IMR-90 (cell line): ENCODE results near the gene PPM1J. TPM values are rescaled to one million over a fixed set of nuclear protein-coding genes. Genes with fewer than 3 reads are reported as not detected.

Source experiments
- ATAC-seq: fragments of 200-7000 bp; cut with Tn5 transposase; 2 replicates; pipeline ENCODE4 v1.9.1; 2020; ENCODE audit warnings: low read depth, mild to moderate bottlenecking, moderate library complexity
- BruUV-seq: library from RNA; stranded (reverse); fragments of 400-500 nt; replicated peaks from 2 replicates; lab custom pipeline; 2021; lab: Mats Ljungman, UMichigan
- CTCF ChIA-PET: fragments of 300-600 bp; formaldehyde crosslinking; extraction: SDS; loops from one replicate; lab custom pipeline; 2021; ENCODE audit warnings: antibody characterized with exemption; lab: Yijun Ruan, JAX
- POLR2A ChIA-PET: fragments of 300-600 bp; sonication (Branson Sonifier 250); formaldehyde crosslinking; loops from one replicate; lab custom pipeline; 2022; ENCODE audit warnings: antibody characterized with exemption; ENCODE audit not compliant: unreplicated experiment; lab: Charles Lee
- DNase-seq: peaks from one replicate; pipeline ENCODE4 v3.0.0; 2013
- H2AFZ ChIP-seq: replicated peaks from 2 replicates; pipeline ENCODE3; 2013; ENCODE audit warnings: low read length, mild to moderate bottlenecking; ENCODE audit not compliant: poor library complexity
- H2AK5ac ChIP-seq: 2 replicates; pipeline ENCODE4 v1.6.1; 2013; ENCODE audit warnings: low read depth, low read length, inconsistent platforms
- H2AK9ac ChIP-seq: replicated peaks from 2 replicates; pipeline ENCODE3; 2013; ENCODE audit warnings: mild to moderate bottlenecking, low read depth, low read length, moderate library complexity; ENCODE audit not compliant: poor library complexity
- H2BK120ac ChIP-seq: 2 replicates; pipeline ENCODE4 v1.6.1; 2013; ENCODE audit warnings: low read depth, low read length, inconsistent platforms
- H2BK15ac ChIP-seq: 3 replicates; pipeline ENCODE4 v1.6.1; 2013; ENCODE audit warnings: low read depth, low read length, inconsistent platforms
- H2BK20ac ChIP-seq: 2 replicates; pipeline ENCODE4 v1.6.1; 2013; ENCODE audit warnings: low read depth, mild to moderate bottlenecking, inconsistent platforms, low read length, moderate library complexity
- H2BK5ac ChIP-seq: 2 replicates; pipeline ENCODE4 v1.6.1; 2013; ENCODE audit warnings: mild to moderate bottlenecking, low read depth, low read length, inconsistent platforms; ENCODE audit not compliant: poor library complexity, severe bottlenecking
- H3K14ac ChIP-seq: replicated peaks from 2 replicates; pipeline ENCODE4 v1.6.1; 2013; ENCODE audit warnings: low read depth, low read length, inconsistent platforms
- H3K18ac ChIP-seq: 2 replicates; pipeline ENCODE4 v1.6.1; 2013; ENCODE audit warnings: low read depth, low read length, control low read depth
- H3K23ac ChIP-seq: 2 replicates; pipeline ENCODE4 v1.6.1; 2013; ENCODE audit warnings: low read depth, low read length, inconsistent platforms
- H3K27ac ChIP-seq: 2 replicates; pipeline ENCODE4 v1.5.1; 2013; ENCODE audit warnings: mild to moderate bottlenecking, control low read depth, low read length; ENCODE audit not compliant: insufficient read depth
- H3K27me3 ChIP-seq: 2 replicates; pipeline ENCODE4 v1.6.1; 2013; ENCODE audit warnings: low read length; ENCODE audit not compliant: control insufficient read depth, insufficient read depth
- H3K36me3 ChIP-seq: 2 replicates; pipeline ENCODE4 v1.6.1; 2013; ENCODE audit warnings: low read length, mixed read lengths; ENCODE audit not compliant: control insufficient read depth, insufficient read depth
- H3K4ac ChIP-seq: 2 replicates; pipeline ENCODE4 v1.6.1; 2013; ENCODE audit warnings: low read depth, low read length, inconsistent platforms
- H3K4me1 ChIP-seq: 2 replicates; pipeline ENCODE4 v1.6.1; 2013; ENCODE audit warnings: low read length, mixed read lengths; ENCODE audit not compliant: control insufficient read depth, insufficient read depth
- H3K4me2 ChIP-seq: 2 replicates; pipeline ENCODE4 v1.6.1; 2013; ENCODE audit warnings: low read depth, mild to moderate bottlenecking, control low read depth, low read length, moderate library complexity
- H3K4me3 ChIP-seq: 2 replicates; pipeline ENCODE4 v1.5.1; 2013; ENCODE audit warnings: low read depth, mild to moderate bottlenecking, control low read depth, low read length, moderate library complexity; ENCODE audit not compliant: insufficient read depth
- H3K56ac ChIP-seq: 2 replicates; pipeline ENCODE4 v1.6.1; 2013; ENCODE audit warnings: low read length, inconsistent platforms; ENCODE audit not compliant: insufficient read depth; ENCODE audit errors: extremely low read depth
- H3K79me1 ChIP-seq, 2 experiments: 2 replicates each; pipeline ENCODE4 v1.6.1; 2013; ENCODE audit warnings: low read length in 2 of 2, inconsistent platforms in 1 of 2, low read depth in 1 of 2
- H3K9ac ChIP-seq: 2 replicates; pipeline ENCODE4 v1.6.1; 2013; ENCODE audit warnings: low read depth, low read length, control low read depth
- H3K9me1 ChIP-seq: 2 replicates; pipeline ENCODE4 v1.6.1; 2013; ENCODE audit warnings: low read length, inconsistent platforms; ENCODE audit not compliant: insufficient read depth
- H3K9me3 ChIP-seq: 2 replicates; pipeline ENCODE4 v1.6.1; 2013; ENCODE audit warnings: low read length; ENCODE audit not compliant: control insufficient read depth, insufficient read depth
- H4K20me1 ChIP-seq: 2 replicates; pipeline ENCODE4 v1.6.1; 2013; ENCODE audit warnings: low read length, inconsistent platforms; ENCODE audit not compliant: insufficient read depth
- H4K5ac ChIP-seq: 2 replicates; pipeline ENCODE4 v1.6.1; 2013; ENCODE audit warnings: mild to moderate bottlenecking, low read depth, low read length, control low read depth
- H4K8ac ChIP-seq, 2 experiments: 2 replicates each; pipeline ENCODE4 v1.6.1; 2013; ENCODE audit warnings: low read depth in 2 of 2, low read length in 2 of 2, control low read depth in 1 of 2, inconsistent platforms in 1 of 2
- H4K91ac ChIP-seq: 2 replicates; pipeline ENCODE4 v1.6.1; 2013; ENCODE audit warnings: low read depth, low read length, inconsistent platforms; ENCODE audit not compliant: insufficient read depth
- BHLHE40 ChIP-seq: fragments of 150-350 bp; IDR thresholded peaks from 2 replicates; pipeline ENCODE4 v1.6.1; 2016; ENCODE audit warnings: mild to moderate bottlenecking, low read depth, low read length
- CEBPB ChIP-seq: IDR thresholded peaks from 2 replicates; pipeline ENCODE4 v1.6.1; 2012; ENCODE audit warnings: low read depth, low read length, improper control_type of control experiment
- CHD1 ChIP-seq: IDR thresholded peaks from 2 replicates; pipeline ENCODE4 v1.6.1; 2012; ENCODE audit warnings: low read depth, low read length, improper control_type of control experiment
- FOS ChIP-seq: fragments of 150-350 bp; IDR thresholded peaks from 2 replicates; pipeline ENCODE4 v1.6.1; 2016; ENCODE audit warnings: low read depth, low read length
- MAZ ChIP-seq: IDR thresholded peaks from 2 replicates; pipeline ENCODE4 v1.6.1; 2012; ENCODE audit warnings: low read depth, mild to moderate bottlenecking, low read length, improper control_type of control experiment, moderate library complexity, borderline replicate concordance
- MXI1 ChIP-seq: IDR thresholded peaks from 2 replicates; pipeline ENCODE4 v1.6.1; 2012; ENCODE audit warnings: low read depth, mild to moderate bottlenecking, low read length, moderate library complexity, borderline replicate concordance
- NFE2L2 ChIP-seq: fragments of 150-350 bp; IDR thresholded peaks from 2 replicates; pipeline ENCODE4 v1.6.1; 2016; ENCODE audit warnings: low read depth, mild to moderate bottlenecking, low read length
- RAD21 ChIP-seq: IDR thresholded peaks from 2 replicates; pipeline ENCODE4 v1.6.1; 2012; ENCODE audit warnings: low read length, improper control_type of control experiment
- RCOR1 ChIP-seq: IDR thresholded peaks from 2 replicates; pipeline ENCODE4 v1.6.1; 2012; ENCODE audit warnings: mild to moderate bottlenecking, low read length, improper control_type of control experiment; ENCODE audit not compliant: insufficient replicate concordance
- RFX5 ChIP-seq: IDR thresholded peaks from 2 replicates; pipeline ENCODE4 v1.8.0; 2012; ENCODE audit warnings: low read depth, mild to moderate bottlenecking, low read length, moderate library complexity
- SMC3 ChIP-seq: fragments of 150-350 bp; IDR thresholded peaks from 2 replicates; pipeline ENCODE4 v1.6.1; 2016; ENCODE audit warnings: low read depth, mild to moderate bottlenecking, antibody characterized with exemption, low read length, moderate library complexity
- WGBS, 2 experiments: methylation state at CpG; one replicate each; pipeline versions ENCODE4 v1.1.5 to v1.1.7; 2013; ENCODE audit warnings: missing lambda C conversion rate in 2 of 2; ENCODE audit not compliant: insufficient read length in 1 of 2; ENCODE audit errors: extremely low coverage in 2 of 2; 5-methylcytosine and 5-hydroxymethylcytosine counted together
- dilution Hi-C: fragments of 300-500 bp; cut with HindIII; formaldehyde crosslinking; loops from one replicate; pipeline ENCODE4 v1.14.3; 2018; ENCODE audit warnings: low sequenced_read_pairs; ENCODE audit not compliant: unreplicated experiment
- in situ Hi-C: fragments of 300-500 bp; cut with MboI; formaldehyde crosslinking; loops from 3 replicates; pipeline ENCODE4 v1.14.3; 2019; ENCODE audit warnings: low sequenced_read_pairs, inconsistent platforms, mixed read lengths
- intact Hi-C: fragments of 100-400 bp; cut with micrococcal nuclease; formaldehyde crosslinking; loops from 2 replicates; pipeline ENCODE4 v1.10.0; 2022
- polyA plus RNA-seq, 3 experiments: library from polyadenylated mRNA; depleted of rRNA; stranded (reverse); fragments of >200 nt; gene quantifications; 2 replicates each; pipeline ENCODE4 v1.2.3, GENCODE V29; 2012; ENCODE audit warnings: low replicate concordance in 1 of 3
- total RNA-seq: library from RNA; depleted of rRNA; stranded (reverse); fragments of >200 nt; gene quantifications from 2 replicates; pipeline ENCODE4 v1.2.3, GENCODE V29; 2012
- TF ChIP-seq, protein P1 (sequence below): fragments of 150-350 bp; IDR thresholded peaks from 2 replicates; pipeline ENCODE4 v1.6.1; 2017; ENCODE audit warnings: mild to moderate bottlenecking, antibody characterized with exemption, low read length, low read depth
- TF ChIP-seq, protein P2 (sequence below): conservative IDR thresholded peaks from 2 replicates; pipeline ENCODE4 v1.5.1; 2012; ENCODE audit warnings: mild to moderate bottlenecking, low read depth, low read length, improper control_type of control experiment
- TF ChIP-seq, protein P3 (sequence below): fragments of 150-350 bp; IDR thresholded peaks from 2 replicates; pipeline ENCODE4 v1.6.1; 2016; ENCODE audit warnings: low read depth, mild to moderate bottlenecking, low read length, moderate library complexity, borderline replicate concordance

The PPM1J gene
- total and polyA plus RNA-seq, 2 of the 4 experiments (the other 2 are of a cell fraction): 1.8 to 2.4 TPM

DNA sequence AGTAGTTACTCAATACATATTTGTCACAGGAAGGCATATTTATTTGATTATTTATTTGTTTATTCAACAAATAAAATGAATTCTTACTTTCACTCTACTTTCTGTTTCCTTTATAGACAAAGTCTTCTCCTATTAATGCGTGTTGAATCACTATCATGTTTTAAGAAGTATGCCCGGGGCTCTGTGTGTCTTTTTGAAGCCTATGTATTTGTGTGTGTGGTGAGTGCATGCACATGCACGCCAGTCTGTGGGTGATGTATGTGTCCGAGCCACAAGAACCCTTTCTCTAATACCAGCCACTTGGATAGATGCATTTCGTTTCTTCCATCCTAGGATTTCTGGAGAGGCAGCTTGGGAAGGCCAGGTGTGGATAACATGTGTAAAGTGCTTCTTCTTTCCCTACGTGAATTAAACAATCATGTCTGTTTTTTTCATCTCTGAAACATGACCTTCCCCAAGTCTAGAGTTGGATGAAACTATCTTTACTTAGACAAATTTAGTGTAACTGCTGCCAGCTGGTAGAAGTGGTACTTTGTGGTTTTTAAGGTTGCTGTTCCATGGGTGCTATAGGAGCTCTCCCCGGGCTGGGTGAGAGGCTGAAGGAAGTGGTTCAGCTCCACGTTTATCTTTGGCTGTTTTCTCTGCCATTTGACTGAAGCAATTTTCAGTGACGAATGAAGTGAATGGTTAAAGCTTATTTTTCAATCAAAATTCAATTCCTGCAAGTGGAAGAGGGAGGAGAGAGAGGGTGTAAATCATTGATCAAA is 46.8 kb upstream of the PPM1J start:
- no peak overlapping the region for H2BK15ac ChIP-seq
- intact Hi-C loops: no loop called here
- TF ChIP-seq RFX5 (no peak), RCOR1 (no peak), SMC3 (no peak), CHD1 (no peak), NFE2L2 (no peak), MXI1 (no peak), BHLHE40 (no peak), MAZ (no peak), RAD21 (no peak), CEBPB (no peak), FOS (no peak)
- TF ChIP-seq, protein P1, sequence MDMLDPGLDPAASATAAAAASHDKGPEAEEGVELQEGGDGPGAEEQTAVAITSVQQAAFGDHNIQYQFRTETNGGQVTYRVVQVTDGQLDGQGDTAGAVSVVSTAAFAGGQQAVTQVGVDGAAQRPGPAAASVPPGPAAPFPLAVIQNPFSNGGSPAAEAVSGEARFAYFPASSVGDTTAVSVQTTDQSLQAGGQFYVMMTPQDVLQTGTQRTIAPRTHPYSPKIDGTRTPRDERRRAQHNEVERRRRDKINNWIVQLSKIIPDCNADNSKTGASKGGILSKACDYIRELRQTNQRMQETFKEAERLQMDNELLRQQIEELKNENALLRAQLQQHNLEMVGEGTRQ: no peak
- TF ChIP-seq, protein P2, sequence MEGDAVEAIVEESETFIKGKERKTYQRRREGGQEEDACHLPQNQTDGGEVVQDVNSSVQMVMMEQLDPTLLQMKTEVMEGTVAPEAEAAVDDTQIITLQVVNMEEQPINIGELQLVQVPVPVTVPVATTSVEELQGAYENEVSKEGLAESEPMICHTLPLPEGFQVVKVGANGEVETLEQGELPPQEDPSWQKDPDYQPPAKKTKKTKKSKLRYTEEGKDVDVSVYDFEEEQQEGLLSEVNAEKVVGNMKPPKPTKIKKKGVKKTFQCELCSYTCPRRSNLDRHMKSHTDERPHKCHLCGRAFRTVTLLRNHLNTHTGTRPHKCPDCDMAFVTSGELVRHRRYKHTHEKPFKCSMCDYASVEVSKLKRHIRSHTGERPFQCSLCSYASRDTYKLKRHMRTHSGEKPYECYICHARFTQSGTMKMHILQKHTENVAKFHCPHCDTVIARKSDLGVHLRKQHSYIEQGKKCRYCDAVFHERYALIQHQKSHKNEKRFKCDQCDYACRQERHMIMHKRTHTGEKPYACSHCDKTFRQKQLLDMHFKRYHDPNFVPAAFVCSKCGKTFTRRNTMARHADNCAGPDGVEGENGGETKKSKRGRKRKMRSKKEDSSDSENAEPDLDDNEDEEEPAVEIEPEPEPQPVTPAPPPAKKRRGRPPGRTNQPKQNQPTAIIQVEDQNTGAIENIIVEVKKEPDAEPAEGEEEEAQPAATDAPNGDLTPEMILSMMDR: no peak
- TF ChIP-seq, protein P3, sequence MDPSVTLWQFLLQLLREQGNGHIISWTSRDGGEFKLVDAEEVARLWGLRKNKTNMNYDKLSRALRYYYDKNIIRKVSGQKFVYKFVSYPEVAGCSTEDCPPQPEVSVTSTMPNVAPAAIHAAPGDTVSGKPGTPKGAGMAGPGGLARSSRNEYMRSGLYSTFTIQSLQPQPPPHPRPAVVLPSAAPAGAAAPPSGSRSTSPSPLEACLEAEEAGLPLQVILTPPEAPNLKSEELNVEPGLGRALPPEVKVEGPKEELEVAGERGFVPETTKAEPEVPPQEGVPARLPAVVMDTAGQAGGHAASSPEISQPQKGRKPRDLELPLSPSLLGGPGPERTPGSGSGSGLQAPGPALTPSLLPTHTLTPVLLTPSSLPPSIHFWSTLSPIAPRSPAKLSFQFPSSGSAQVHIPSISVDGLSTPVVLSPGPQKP: no peak
- no peak overlapping the region for H3K18ac ChIP-seq
- no peak overlapping the region for H4K5ac ChIP-seq
- H3K23ac ChIP-seq: no peak overlapping the region
- ATAC-seq: no peak
- H3K27me3 ChIP-seq: peaks cover 8% of the 10 kb centered on the region
- no peak overlapping the region for H2AFZ ChIP-seq
- no CpG with 5 or more reads among the region's 9 CpGs for WGBS, 2 experiments
- H3K9me1 ChIP-seq: no peaks in the 10 kb centered on the region
- dilution Hi-C loops: no loop called here
- BruUV-seq: no TSS peak
- in situ Hi-C loops: no loop called here
- H3K4ac ChIP-seq: no peak overlapping the region
- no peaks in the 10 kb centered on the region for H3K36me3 ChIP-seq
- H2AK5ac ChIP-seq: no peak overlapping the region
- H3K4me1 ChIP-seq: peaks cover 9% of the 10 kb centered on the region
- H4K8ac ChIP-seq: no peak overlapping the region
- ChIA-PET POLR2A (interaction anchor here (0.6 kb wide), 1 partner anchor 993 kb away, joined by 4 read pairs; no protein-coding TSS in a partner anchor), CTCF (interaction anchor here (1.1 kb wide), 1 partner anchor 312 kb away, joined by 3 read pairs; no protein-coding TSS in a partner anchor)
- DNase-seq: no peak
- no peak overlapping the region for H2BK20ac ChIP-seq
- H2BK120ac ChIP-seq: peak overlapping the region; percentile 87; the same call in 1 of the 2 replicates
- H2AK9ac ChIP-seq: no peak overlapping the region
- no peaks in the 10 kb centered on the region for H4K20me1 ChIP-seq
- no peaks in the 10 kb centered on the region for H3K79me1 ChIP-seq
- H3K4me3 ChIP-seq: no peak overlapping the region
- no peak overlapping the region for H3K56ac ChIP-seq
- no peak overlapping the region for H3K4me2 ChIP-seq
- H3K14ac ChIP-seq: no peak overlapping the region
- no peak overlapping the region for H2BK5ac ChIP-seq
- H4K91ac ChIP-seq: no peak overlapping the region
- no peak overlapping the region for H3K27ac ChIP-seq
- no peaks in the 10 kb centered on the region for H3K9me3 ChIP-seq
- no peak overlapping the region for H3K9ac ChIP-seq
